RWPE2 (cell line): Measurements from ENCODE around the gene PLEKHD1.

ENCODE experiments used
- ATAC-seq: fragments of 200-7000 bp; cut with Tn5 transposase; 3 replicates; pipeline ENCODE4 v1.9.1; 2021; ENCODE audit warnings: low read depth
- DNase-seq: peaks from one replicate; pipeline ENCODE4 v3.0.0-alpha.2; 2020; ENCODE audit warnings: low spot score
- H3K27ac ChIP-seq: fragments of 450-650 bp; 2 replicates; pipeline ENCODE4 v1.5.1; 2017; ENCODE audit warnings: mild to moderate bottlenecking; ENCODE audit not compliant: poor library complexity, severe bottlenecking
- H3K27me3 ChIP-seq: fragments of 250-450 bp; sonication (Bioruptor Pico); 2 replicates; pipeline ENCODE4 v1.5.1; 2021; ENCODE audit warnings: mild to moderate bottlenecking, moderate library complexity; ENCODE audit not compliant: insufficient read depth, poor library complexity, severe bottlenecking
- H3K36me3 ChIP-seq: fragments of 250-450 bp; sonication (Bioruptor Pico); 2 replicates; pipeline ENCODE4 v1.5.1; 2020; ENCODE audit warnings: low read depth, mild to moderate bottlenecking, moderate library complexity
- H3K4me1 ChIP-seq: fragments of 250-450 bp; sonication (Bioruptor Pico); 2 replicates; pipeline ENCODE4 v1.5.1; 2021; ENCODE audit warnings: mild to moderate bottlenecking, moderate library complexity; ENCODE audit not compliant: insufficient read depth, poor library complexity, severe bottlenecking
- H3K4me3 ChIP-seq: fragments of 250-450 bp; sonication (Bioruptor Pico); 2 replicates; pipeline ENCODE4 v1.5.1; 2021; ENCODE audit warnings: mild to moderate bottlenecking, moderate library complexity; ENCODE audit not compliant: severe bottlenecking
- H3K9me3 ChIP-seq: fragments of 250-450 bp; sonication (Bioruptor Pico); 2 replicates; pipeline ENCODE4 v1.5.1; 2021; ENCODE audit warnings: mild to moderate bottlenecking, moderate library complexity; ENCODE audit not compliant: severe bottlenecking
- CTCF ChIP-seq: fragments of 450-650 bp; IDR thresholded peaks from one replicate; pipeline ENCODE4 v1.5.1; 2017; ENCODE audit warnings: mild to moderate bottlenecking, moderate library complexity; ENCODE audit not compliant: poor library complexity, severe bottlenecking

Gene PLEKHD1

DNA sequence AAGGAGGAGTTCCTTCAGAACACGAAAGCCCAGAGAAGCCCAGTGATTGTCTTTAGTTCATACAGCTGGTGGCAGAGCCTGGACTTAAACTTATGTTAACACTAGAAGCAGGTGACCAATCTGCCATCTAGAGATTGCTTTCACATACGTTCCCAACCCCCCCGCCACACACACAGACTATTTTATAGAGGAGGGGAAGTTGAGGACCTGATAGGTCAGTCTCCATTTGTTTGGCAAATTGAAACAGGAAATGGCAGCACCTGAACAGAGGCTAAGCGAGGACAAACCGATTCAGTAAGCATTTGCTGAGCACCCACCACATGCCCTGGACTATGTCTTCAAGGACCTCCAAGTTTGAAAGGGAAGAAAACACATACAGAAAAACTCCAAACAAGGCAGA is 4.8 kb upstream of the PLEKHD1 start:
- H3K4me1 ChIP-seq: no peaks in the 10 kb centered on the region
- no peak overlapping the region for H3K27ac ChIP-seq
- no peak overlapping the region for H3K4me3 ChIP-seq
- H3K27me3 ChIP-seq: peaks cover 26% of the 10 kb centered on the region
- ATAC-seq (no peak), DNase-seq (peak; percentile 15)
- no peaks in the 10 kb centered on the region for H3K9me3 ChIP-seq
- TF ChIP-seq CTCF: no peak
- no peaks in the 10 kb centered on the region for H3K36me3 ChIP-seq

DNA sequence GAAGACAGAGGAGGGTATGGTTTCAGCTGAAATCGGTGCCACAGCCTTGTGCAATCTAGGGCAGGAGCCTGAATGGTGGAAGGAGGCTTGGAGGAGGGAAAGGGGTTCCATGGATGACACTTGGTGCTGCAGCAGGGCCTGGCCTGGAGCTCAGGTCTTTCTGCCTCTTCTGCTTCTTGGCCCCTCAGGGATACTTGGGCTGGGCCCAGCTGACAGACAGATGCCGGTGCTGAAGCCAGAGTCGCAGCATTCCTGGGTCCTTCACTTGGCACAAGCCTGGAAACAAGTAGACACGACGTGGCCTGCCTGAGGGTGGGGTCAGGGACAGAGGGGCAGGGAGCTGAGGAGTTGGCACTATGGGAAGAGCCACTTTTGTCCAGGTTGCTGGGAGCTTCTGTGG is 4.4 kb upstream of the PLEKHD1 start:
- Histone ChIP-seq H3K4me1 (no peaks in the 10 kb centered on the region), H3K27ac (no peak overlapping the region), H3K36me3 (no peaks in the 10 kb centered on the region), H3K9me3 (no peaks in the 10 kb centered on the region), H3K4me3 (no peak overlapping the region), H3K27me3 (peaks cover 31% of the 10 kb centered on the region)
- ATAC-seq (no peak), DNase-seq (peak; percentile 47)
- TF ChIP-seq CTCF: no peak

- H3K36me3 ChIP-seq: no peaks in the 10 kb centered on the region
- H3K27ac ChIP-seq: no peak overlapping the region
- DNase-seq (no peak), ATAC-seq (no peak)
- H3K27me3 ChIP-seq: peaks cover 47% of the 10 kb centered on the region
- H3K4me3 ChIP-seq: no peak overlapping the region
- no peaks in the 10 kb centered on the region for H3K4me1 ChIP-seq
- no peaks in the 10 kb centered on the region for H3K9me3 ChIP-seq
- no peak for TF ChIP-seq CTCF
These were observed 2.5 kb upstream of the PLEKHD1 start for GRCh38 chr14:69481815-69482568.

- Histone ChIP-seq H3K4me3 (peak overlapping the region; percentile 21), H3K36me3 (no peaks in the 10 kb centered on the region), H3K9me3 (no peaks in the 10 kb centered on the region), H3K4me1 (no peaks in the 10 kb centered on the region), H3K27ac (no peak overlapping the region), H3K27me3 (peaks cover 47% of the 10 kb centered on the region)
- ATAC-seq (peak; percentile 69), DNase-seq (no peak)
- no peak for TF ChIP-seq CTCF
These were observed 624 bp upstream of the PLEKHD1 start for GRCh38 chr14:69483765-69484443.

DNA sequence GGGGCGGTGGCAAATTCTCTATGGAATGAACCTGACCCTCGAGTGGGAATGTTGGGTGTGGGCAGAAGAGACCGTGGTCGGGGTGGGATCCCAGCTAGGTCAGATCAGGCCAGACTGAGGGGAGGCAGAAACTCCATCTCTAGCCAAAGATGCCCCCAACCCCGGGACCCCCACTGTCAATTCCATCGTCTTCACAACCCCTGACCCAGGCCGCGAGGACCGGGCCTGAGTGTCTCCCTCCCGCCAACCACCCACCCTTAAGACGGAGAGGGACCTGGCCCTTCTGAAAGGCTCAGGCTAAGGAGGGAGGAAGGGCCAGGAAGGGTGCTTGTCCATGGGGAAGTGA is 760 bp downstream of the PLEKHD1 start:
- no peaks in the 10 kb centered on the region for H3K4me1 ChIP-seq
- no peak overlapping the region for H3K4me3 ChIP-seq
- H3K9me3 ChIP-seq: no peaks in the 10 kb centered on the region
- peaks cover 47% of the 10 kb centered on the region for H3K27me3 ChIP-seq
- no peak for DNase-seq
- ATAC-seq: no peak
- no peak for TF ChIP-seq CTCF
- no peaks in the 10 kb centered on the region for H3K36me3 ChIP-seq
- H3K27ac ChIP-seq: no peak overlapping the region
